CD4-positive, CD25-positive, alpha-beta regulatory T cell (primary cell): ENCODE results near the gene TAF1C. TPM values are rescaled to one million over a fixed set of nuclear protein-coding genes. Genes with fewer than 3 reads are reported as not detected.

Source experiments
- ATAC-seq, 2 donors: fragments of 150-1000 bp; cut with Tn5 transposase; one replicate each; pipeline ENCODE4 v1.10.0; 2021; ENCODE audit warnings: low read depth in 2 of 2, moderate number of reproducible peaks in 2 of 2, moderate library complexity in 1 of 2
- DNase-seq, 3 donors: peaks; one replicate each; pipeline versions ENCODE4 v3.0.0 to v3.0.0-alpha.2; 2012 to 2022; ENCODE audit warnings: mixed read lengths in 1 of 3
- H3K27ac ChIP-seq: one replicate; pipeline ENCODE4 v1.7.0; 2013; ENCODE audit warnings: mild to moderate bottlenecking, low read length; ENCODE audit not compliant: insufficient read depth, poor library complexity, severe bottlenecking
- H3K27me3 ChIP-seq: one replicate; pipeline ENCODE4 v1.7.0; 2013; ENCODE audit warnings: low read length; ENCODE audit not compliant: control insufficient read depth, insufficient read depth
- H3K36me3 ChIP-seq: one replicate; pipeline ENCODE4 v1.7.0; 2013; ENCODE audit warnings: mild to moderate bottlenecking, low read length, moderate library complexity; ENCODE audit not compliant: control insufficient read depth, insufficient read depth
- H3K4me1 ChIP-seq: 2 replicates; pipeline ENCODE4 v1.7.0; 2013; ENCODE audit warnings: mild to moderate bottlenecking, low read length; ENCODE audit not compliant: insufficient read depth, control insufficient read depth, poor library complexity, severe bottlenecking
- H3K4me3 ChIP-seq: one replicate; pipeline ENCODE4 v1.7.0; 2013; ENCODE audit warnings: low read depth, mild to moderate bottlenecking, low read length, moderate library complexity
- H3K9me3 ChIP-seq, 2 experiments: 1 replicate in 1 of 2; 2 replicates in 1 of 2; pipeline ENCODE4 v1.7.0; 2013; ENCODE audit warnings: low read length in 2 of 2, mild to moderate bottlenecking in 1 of 2, moderate library complexity in 1 of 2; ENCODE audit not compliant: control insufficient read depth in 2 of 2
- H3K27ac Mint-ChIP-seq, 3 donors: one replicate each; pipeline ENCODE4 v1.8.0; 2020 to 2022; ENCODE audit warnings: mild to moderate bottlenecking in 3 of 3, mixed read lengths in 3 of 3, moderate library complexity in 2 of 3
- H3K27me3 Mint-ChIP-seq: one replicate; pipeline ENCODE4 v1.8.0; 2022; ENCODE audit warnings: mild to moderate bottlenecking, mixed read lengths
- H3K36me3 Mint-ChIP-seq: one replicate; pipeline ENCODE4 v1.8.0; 2020; ENCODE audit warnings: mixed read lengths
- H3K4me1 Mint-ChIP-seq, 4 donors: one replicate each; pipeline ENCODE4 v1.8.0; 2020 to 2022; ENCODE audit warnings: mixed read lengths in 4 of 4, mild to moderate bottlenecking in 1 of 4
- H3K4me3 Mint-ChIP-seq, 4 donors: one replicate each; pipeline ENCODE4 v1.8.0; 2020 to 2022; ENCODE audit warnings: mild to moderate bottlenecking in 4 of 4, mixed read lengths in 4 of 4, moderate library complexity in 3 of 4
- H3K9me3 Mint-ChIP-seq, 7 donors: one replicate each; pipeline ENCODE4 v1.8.0; 2020 to 2022; ENCODE audit warnings: mixed read lengths in 7 of 7, mild to moderate bottlenecking in 3 of 7, moderate library complexity in 2 of 7
- polyA plus RNA-seq, 4 donors: library from polyadenylated mRNA; unstranded; fragments of 300-500 nt; fragmentation: Illumina TruSeq; gene quantifications; one replicate each; pipeline ENCODE4 v1.2.3, GENCODE V29; 2021
- total RNA-seq: library from RNA; stranded (reverse); gene quantifications from one replicate; pipeline ENCODE4 v1.2.3, GENCODE V29; 2022

TAF1C gene
- total and polyA plus RNA-seq, 5 donors from 2014 or later: 6.3 to 90.6 (median 7.3) TPM

DNA sequence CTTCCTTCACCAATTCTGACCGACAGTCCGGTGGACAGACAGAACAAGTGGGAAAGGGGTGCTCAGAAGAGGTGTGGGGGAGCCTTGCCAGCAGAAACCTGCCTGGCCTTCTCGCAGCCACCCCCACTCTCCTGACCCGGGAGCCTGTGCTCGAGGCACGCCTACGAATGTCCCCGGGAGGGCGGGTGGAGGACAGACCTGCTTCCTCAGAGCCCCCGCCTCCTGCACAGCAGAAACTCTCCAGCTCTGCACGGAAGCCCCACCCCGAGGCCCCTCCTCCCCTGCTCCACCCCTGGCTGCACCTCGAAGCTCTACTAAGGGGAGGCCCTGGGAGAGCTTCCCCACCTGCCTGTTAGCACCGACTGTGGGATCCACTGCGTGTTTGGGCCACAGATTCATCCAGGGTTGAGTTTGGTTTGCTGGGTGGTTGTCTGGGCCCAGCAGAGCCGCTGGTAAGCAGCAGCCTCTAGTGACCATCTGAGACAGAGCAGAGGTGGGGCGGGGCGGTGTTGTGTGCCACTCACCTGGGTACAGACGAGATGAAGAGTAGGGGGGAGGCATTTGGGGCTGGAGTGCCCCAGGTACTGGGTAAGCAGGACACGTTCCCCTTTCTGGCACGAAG is 6.2 kb downstream of the TAF1C start:
- H3K36me3 Mint-ChIP-seq: peaks cover 19% of the 10 kb centered on the region
- ATAC-seq: no peak
- no peaks in the 10 kb centered on the region for H3K27me3 ChIP-seq
- H3K27ac Mint-ChIP-seq: no peak overlapping the region
- peaks cover 33% of the 10 kb centered on the region for H3K36me3 ChIP-seq
- no peak overlapping the region for H3K4me3 Mint-ChIP-seq
- H3K9me3 ChIP-seq: no peaks in the 10 kb centered on the region
- peaks cover 1% of the 10 kb centered on the region for H3K4me1 ChIP-seq
- H3K4me3 ChIP-seq: no peak overlapping the region
- H3K27me3 Mint-ChIP-seq: no peaks in the 10 kb centered on the region
- no peak overlapping the region for H3K27ac ChIP-seq
- H3K9me3 Mint-ChIP-seq: no peaks in the 10 kb centered on the region
- peaks cover 0 to 17% (median 10%) of the 10 kb centered on the region in 4 donors for H3K4me1 Mint-ChIP-seq
- no peak for DNase-seq

DNA sequence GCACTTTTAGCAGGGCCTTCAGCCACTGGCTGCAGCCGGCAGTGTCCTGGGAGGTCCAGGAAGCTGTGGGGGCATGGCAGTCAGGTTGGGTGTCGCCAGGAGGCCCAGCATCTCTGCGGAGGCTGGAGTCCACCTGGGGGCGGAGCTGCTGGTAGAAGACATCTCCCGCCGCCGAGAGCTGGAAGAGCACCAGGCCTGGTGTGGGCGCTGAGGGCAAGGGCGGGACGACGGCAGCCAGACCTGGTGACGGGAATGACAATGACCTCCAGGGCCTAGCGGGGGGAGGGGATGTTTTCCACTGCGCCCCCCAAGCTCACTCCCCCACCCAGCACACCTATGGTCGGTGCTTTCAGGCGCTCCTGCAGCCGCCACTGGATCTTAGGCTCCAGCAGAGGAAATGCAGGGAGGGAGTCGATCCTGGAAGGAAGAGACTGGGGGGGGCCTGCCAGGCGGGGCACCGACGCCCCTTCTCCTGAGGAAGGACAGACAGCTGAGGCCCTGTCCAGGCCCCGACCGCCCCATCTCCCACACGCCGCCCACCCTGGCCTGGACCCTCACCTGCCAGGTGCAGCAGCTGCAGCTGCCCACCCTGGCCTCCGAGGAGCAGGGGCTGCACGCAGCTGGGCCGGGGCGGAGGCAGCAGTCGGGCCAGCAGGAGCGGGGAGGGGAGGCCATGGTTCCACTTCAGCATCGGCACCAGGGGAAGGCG is 7.1 kb downstream of the TAF1C start:
- Histone ChIP-seq H3K27me3 (no peaks in the 10 kb centered on the region), H3K27ac (no peak overlapping the region), H3K4me1 (no peaks in the 10 kb centered on the region), H3K9me3 (no peaks in the 10 kb centered on the region), H3K36me3 (peaks cover 33% of the 10 kb centered on the region), H3K4me3 (no peak overlapping the region)
- Mint-ChIP-seq H3K4me3 (no peak overlapping the region), H3K4me1 (peaks cover 0 to 14% (median 7%) of the 10 kb centered on the region in 4 donors), H3K27ac (no peak overlapping the region), H3K27me3 (no peaks in the 10 kb centered on the region), H3K9me3 (no peaks in the 10 kb centered on the region), H3K36me3 (peaks cover 19% of the 10 kb centered on the region)
- no peak for DNase-seq
- no peak for ATAC-seq

DNA sequence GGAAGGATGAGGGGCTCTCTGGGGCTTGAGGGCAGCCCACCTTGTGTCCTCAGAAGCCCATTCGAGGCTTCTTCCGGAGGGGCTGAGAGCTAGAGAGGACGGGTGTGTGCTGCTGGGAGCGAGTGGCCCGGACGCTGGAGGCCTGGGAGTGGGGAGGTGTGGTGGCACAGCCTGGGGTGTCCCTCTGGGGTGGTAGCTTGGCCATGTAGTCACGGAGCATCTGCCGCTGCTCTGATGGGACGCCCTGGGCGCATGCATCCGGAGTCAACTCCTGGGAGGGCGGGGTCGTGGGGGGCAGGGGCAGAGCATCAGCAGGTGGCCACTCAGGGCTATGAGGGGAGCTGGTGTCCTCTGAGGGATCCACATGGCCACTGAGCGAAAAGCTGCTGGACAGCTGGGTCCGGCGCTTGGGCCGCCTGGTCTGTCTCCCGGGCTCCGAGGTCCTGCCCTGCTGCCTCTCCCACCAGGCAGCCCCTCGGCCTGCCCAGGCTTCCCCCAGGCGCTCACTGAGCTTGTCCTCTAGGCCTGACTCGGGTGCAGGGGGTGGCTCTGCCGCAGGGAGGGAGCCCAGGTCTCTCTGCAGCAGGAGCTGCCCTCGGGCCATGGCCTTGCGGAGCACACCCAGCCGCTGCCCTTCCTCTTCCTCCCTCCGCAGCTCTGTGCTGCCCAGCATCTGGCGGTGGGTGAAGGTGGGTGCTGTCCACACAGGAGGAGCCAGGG is 7.8 kb downstream of the TAF1C start:
- Histone ChIP-seq H3K36me3 (peaks cover 29% of the 10 kb centered on the region), H3K27ac (no peak overlapping the region), H3K27me3 (no peaks in the 10 kb centered on the region), H3K4me1 (no peaks in the 10 kb centered on the region), H3K4me3 (no peak overlapping the region), H3K9me3 (no peaks in the 10 kb centered on the region)
- H3K4me1 Mint-ChIP-seq: peaks cover 0 to 9% (median 4%) of the 10 kb centered on the region in 4 donors
- no peaks in the 10 kb centered on the region for H3K9me3 Mint-ChIP-seq
- ATAC-seq (no peak), DNase-seq (no peak)
- H3K27ac Mint-ChIP-seq: no peak overlapping the region
- H3K4me3 Mint-ChIP-seq: no peak overlapping the region
- no peaks in the 10 kb centered on the region for H3K27me3 Mint-ChIP-seq
- H3K36me3 Mint-ChIP-seq: peaks cover 14% of the 10 kb centered on the region

DNA sequence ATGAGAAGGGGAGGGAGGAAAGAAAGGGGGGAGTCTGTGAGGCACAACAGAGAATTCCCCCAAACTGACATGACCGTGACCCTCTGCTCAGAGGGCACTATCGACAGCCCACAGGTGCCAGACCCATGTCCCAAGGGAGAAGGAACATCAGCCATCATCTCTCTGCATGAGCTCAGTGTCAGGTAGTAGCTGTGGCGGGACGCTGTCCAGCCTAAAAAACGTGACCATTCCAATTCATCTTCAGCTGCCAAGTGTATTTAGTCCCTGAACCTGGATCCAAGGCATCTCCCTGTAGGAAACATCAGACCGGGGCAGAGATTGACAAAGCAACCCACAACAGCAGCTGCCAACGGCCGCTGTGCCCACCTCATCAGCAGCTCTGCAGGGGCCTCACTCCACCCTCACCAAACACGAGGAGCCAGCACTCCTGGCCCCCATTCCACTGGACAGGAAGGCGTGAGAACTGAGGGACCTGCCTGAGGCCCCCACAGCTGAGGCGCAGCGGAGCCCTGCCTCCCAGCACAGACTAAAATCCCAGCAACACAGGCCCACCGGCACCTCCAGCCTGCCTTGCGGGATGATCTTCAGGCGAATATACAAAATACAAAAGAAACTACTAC is 8.6 kb downstream of the TAF1C start:
- H3K27me3 ChIP-seq: peaks cover 2% of the 10 kb centered on the region
- Mint-ChIP-seq H3K27ac (peak overlapping the region in 1 of 3 donors; percentile 7), H3K36me3 (peaks cover 14% of the 10 kb centered on the region), H3K9me3 (no peaks in the 10 kb centered on the region), H3K4me1 (peaks cover 0 to 5% (median 3%) of the 10 kb centered on the region in 4 donors), H3K4me3 (no peak overlapping the region), H3K27me3 (no peaks in the 10 kb centered on the region)
- H3K4me1 ChIP-seq: no peaks in the 10 kb centered on the region
- H3K36me3 ChIP-seq: peaks cover 29% of the 10 kb centered on the region
- DNase-seq: no peak
- H3K4me3 ChIP-seq: no peak overlapping the region
- no peaks in the 10 kb centered on the region for H3K9me3 ChIP-seq
- no peak for ATAC-seq
- H3K27ac ChIP-seq: no peak overlapping the region

DNA sequence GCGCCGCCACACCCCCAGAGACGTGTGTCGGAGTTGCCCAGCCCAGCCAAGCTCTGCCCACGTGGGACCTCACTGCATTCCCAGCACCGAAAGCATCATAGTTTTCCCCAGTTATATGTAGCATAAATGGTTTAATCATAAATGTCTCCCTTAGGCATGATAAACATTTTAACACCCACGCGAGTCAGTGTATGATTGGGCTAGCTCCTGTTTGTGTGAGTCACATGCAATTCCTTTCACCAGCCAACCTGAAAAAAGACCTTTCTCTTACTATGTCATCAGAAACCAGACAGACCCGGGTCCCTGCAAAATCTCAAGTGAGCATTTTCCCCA is 9.2 kb downstream of the TAF1C start:
- H3K36me3 ChIP-seq: peaks cover 24% of the 10 kb centered on the region
- Mint-ChIP-seq H3K4me1 (peaks cover 0 to 5% (median 3%) of the 10 kb centered on the region in 4 donors), H3K9me3 (no peaks in the 10 kb centered on the region), H3K4me3 (no peak overlapping the region), H3K27me3 (no peaks in the 10 kb centered on the region), H3K27ac (peak overlapping the region in 1 of 3 donors; percentile 7), H3K36me3 (peaks cover 11% of the 10 kb centered on the region)
- H3K9me3 ChIP-seq: no peaks in the 10 kb centered on the region
- H3K27ac ChIP-seq: no peak overlapping the region
- ATAC-seq (no peak), DNase-seq (no peak)
- H3K4me3 ChIP-seq: no peak overlapping the region
- H3K4me1 ChIP-seq: no peaks in the 10 kb centered on the region
- H3K27me3 ChIP-seq: peaks cover 2% of the 10 kb centered on the region

DNA sequence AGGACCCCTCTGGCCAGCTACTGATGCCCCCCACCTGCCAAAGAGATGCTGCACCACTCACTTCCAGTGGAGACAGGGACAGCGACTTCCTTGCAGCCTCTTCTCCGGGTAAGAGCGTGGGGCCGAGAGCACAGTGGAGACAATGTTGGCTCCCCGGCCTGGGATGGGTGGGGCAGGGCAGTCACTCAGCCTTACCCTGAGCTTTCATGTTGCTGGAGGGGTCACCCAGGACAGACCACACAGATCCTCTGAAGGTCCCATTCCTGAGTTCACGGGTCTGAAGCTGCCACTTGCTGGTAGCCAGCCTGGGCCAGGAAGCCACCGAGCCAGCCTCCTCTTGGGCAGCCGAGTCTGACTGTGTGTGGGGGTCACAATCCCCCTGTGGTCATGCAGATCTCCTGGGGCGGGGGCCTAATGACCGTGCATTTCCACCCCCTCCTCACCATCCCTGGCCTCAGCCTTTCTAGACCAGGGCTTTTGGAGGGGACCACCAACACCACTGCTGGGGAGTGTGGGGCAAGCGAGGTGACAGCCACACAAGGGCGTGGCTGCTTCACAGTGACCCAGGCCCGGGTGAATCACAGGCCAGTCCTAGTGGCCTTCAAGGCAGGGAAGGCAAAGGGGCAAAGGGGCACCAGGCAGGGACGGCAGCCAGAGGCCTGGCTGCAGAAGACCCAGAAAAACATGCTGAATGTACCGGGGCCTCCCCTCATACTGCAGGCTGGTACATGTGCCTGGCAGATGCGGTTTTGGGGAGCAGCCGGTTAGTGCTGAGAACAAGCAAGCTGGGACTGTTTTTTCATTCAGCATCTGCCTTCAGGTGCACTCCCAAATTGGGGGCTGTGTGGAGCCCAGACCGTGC is 10.4 kb downstream of the TAF1C start:
- DNase-seq: no peak
- Mint-ChIP-seq H3K4me1 (peaks cover 0 to 5% (median 3%) of the 10 kb centered on the region in 4 donors), H3K36me3 (peaks cover 8% of the 10 kb centered on the region), H3K4me3 (no peak overlapping the region), H3K9me3 (no peaks in the 10 kb centered on the region), H3K27ac (no peak overlapping the region), H3K27me3 (no peaks in the 10 kb centered on the region)
- H3K36me3 ChIP-seq: peaks cover 11% of the 10 kb centered on the region
- ATAC-seq: no peak
- H3K4me1 ChIP-seq: no peaks in the 10 kb centered on the region
- peaks cover 2% of the 10 kb centered on the region for H3K27me3 ChIP-seq
- H3K27ac ChIP-seq: no peak overlapping the region
- no peak overlapping the region for H3K4me3 ChIP-seq
- H3K9me3 ChIP-seq: no peaks in the 10 kb centered on the region
